Activated CD4-positive, alpha-beta T cell treated with anti-CD3 and anti-CD28 coated beads, Interleukin-10, Interleukin-2, amounts not matched to agents 100 ng/mL and 50 ng/mL, durations not matched to agents 16 hours and 8 hours (primary cell): ENCODE measurements around the gene KRTAP2-1.
A peak's percentile ranks its signal among the peaks of the same experiment; 100 is the strongest.
"Not testable (repeated sequence)": the region's sequence is repeated elsewhere in the genome, so short reads cannot be mapped to it uniquely, and the experiment has no call there.

Source experiments
- DNase-seq: peaks from one replicate; pipeline ENCODE4 v3.0.0-alpha.2; 2020

The KRTAP2-1 gene

GRCh38 chr17:41046735-41047465 is at the start of gene KRTAP2-1:
Gene KRTAP2-1, minus strand, starts transcription at chr17:41047316. Its CDS starts 49 bp downstream, at chr17:41047267.
- not testable (repeated sequence) for DNase-seq

DNA sequence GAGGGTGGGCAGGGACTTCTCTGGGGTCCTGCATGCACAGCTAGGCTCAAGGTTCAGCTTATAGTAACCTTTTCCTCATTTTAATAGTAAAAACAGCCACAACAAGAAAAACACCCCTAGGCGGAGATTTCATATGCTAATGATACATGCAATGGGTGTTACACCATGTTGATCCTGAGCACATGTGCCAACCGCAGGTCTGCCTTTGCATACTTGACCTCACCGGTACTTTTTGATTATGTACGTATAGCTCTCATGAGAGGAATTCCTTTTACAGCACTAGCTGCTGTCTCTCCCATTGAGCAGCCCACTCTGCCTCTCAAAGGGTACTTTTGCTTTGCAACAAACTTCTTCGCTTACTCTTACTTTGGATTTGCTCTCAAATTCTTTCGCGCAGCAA is 48.9 kb upstream of the KRTAP2-1 start:
- no peak for DNase-seq

- DNase-seq, result not testable (repeated sequence)
Measured at GRCh38 chr17:41088760-41089352, 41.7 kb upstream of the KRTAP2-1 start.

GRCh38 chr17:41084100-41084856 is 37.2 kb upstream of the KRTAP2-1 start, which contains the start of gene KRTAP4-7:
Gene KRTAP4-7, plus strand, starts transcription at chr17:41084150. Its CDS starts 57 bp downstream, at chr17:41084207.
- not testable (repeated sequence) for DNase-seq

DNA sequence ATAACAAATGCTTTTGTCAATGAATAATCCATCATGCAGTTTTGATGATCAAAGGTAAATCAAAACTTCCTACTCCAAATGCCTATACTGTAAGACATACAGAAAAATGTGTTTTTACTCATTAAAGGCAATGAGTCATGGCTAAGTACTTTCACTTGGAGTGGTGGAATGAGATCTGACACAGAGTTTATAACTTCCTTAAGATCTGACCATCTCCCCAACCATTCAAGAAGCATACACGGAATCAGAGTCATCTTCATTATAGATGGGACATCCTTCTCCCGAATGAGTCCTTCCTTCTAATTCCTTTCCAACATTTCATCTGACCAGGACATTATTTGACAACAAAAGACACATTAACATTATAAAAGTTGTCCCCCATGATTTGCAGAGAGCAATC is 36.3 kb upstream of the KRTAP2-1 start:
- DNase-seq, result not testable (repeated sequence)

DNA sequence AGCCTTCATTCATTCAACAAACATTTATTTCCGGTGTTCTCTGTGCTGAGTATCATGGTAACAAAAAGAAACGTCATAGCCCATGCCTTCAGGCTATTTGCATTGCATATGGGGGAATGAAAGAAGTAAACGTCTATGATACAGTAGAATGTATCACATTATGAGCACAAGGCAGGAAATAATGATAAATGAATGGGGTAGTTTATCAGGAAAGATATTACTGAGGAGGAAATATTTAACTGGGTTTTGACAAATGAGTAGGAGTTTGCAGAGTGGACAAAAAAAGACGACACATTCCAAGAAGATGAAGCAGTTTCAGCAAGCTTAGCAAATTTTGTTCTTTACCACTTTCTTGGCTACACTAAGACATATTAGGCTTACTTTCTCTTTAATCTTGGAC is 35.5 kb upstream of the KRTAP2-1 start:
- DNase-seq, result no peak

GRCh38 chr17:41076788-41077187 is 29.7 kb upstream of the KRTAP2-1 start:
- no peak for DNase-seq

- DNase-seq, result no peak
Measured at GRCh38 chr17:41073676-41074075, 26.6 kb upstream of the KRTAP2-1 start.

GRCh38 chr17:41071606-41072360 is 24.7 kb upstream of the KRTAP2-1 start:
- DNase-seq, result no peak

DNA sequence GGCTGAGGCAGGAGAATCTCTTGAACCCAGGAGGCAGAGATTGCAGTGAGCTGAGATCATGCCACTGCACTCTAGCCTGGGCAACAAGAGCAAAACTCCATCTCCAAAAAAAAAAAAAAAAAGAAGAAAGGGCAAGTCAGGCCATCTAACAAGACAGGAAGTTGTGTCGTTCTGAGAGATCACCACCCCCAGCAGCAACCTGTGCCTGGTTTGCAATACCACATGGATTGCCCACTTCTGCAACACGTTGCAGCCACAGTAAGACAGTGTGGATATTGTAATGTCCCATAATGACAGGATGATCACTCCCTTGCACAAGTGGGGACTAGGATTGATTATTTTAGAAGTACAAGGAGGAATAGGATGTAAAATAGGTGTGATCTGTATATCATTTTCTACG is 21.9 kb upstream of the KRTAP2-1 start:
- DNase-seq, result no peak

DNA sequence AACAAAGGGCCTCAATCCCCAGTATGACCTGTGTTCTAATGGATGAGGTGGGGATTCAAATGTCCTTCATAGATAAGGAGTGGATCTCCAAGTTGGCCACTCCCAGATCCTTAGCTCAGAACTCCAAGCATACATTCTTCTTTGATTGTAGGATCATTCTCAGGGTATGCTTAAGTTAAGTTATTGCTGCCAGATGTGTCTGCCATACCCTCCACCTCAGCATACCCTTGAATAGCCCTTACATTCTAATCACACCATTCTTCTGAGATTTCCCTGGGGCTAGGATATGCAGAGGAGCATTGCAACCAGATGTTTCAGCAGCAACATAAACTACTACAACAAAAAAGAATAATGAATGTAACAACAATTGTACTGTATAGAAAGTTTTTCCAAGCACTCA is 20.2 kb upstream of the KRTAP2-1 start:
- DNase-seq, result no peak

- peak; percentile 5 for DNase-seq
Measured at GRCh38 chr17:41065829-41066624, 18.9 kb upstream of the KRTAP2-1 start, which contains the start of gene KRTAP2-4. Gene KRTAP2-4, minus strand, starts transcription at chr17:41065879. Its CDS starts 34 bp downstream, at chr17:41065845.

GRCh38 chr17:41065016-41065689 is 18.0 kb upstream of the KRTAP2-1 start:
- DNase-seq, result not testable (repeated sequence)

GRCh38 chr17:41064301-41064700 is 17.2 kb upstream of the KRTAP2-1 start:
- DNase-seq, result no peak

DNA sequence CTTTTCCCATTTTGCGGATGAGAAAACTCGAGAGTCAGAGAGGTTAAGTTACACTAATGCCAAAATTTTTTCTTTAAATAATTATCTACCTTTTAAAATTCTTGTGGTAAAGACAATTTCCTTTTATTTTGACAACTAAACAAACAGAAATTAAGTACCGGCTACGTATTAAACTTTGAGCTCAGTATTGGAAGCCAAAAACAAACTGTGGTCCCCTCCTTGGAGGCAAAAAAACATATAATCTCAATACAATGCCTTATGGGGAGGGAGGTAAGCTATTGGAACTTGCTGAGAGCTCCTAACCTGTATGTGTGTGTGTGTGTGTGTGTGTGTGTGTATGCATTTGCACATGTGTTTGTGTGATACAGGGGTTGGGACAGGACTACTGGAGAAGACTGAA is 16.3 kb upstream of the KRTAP2-1 start:
- no peak for DNase-seq

GRCh38 chr17:41061964-41062363 is 14.8 kb upstream of the KRTAP2-1 start:
- DNase-seq, result no peak

GRCh38 chr17:41060052-41060604 is 13.0 kb upstream of the KRTAP2-1 start, which contains the start of gene KRTAP2-3:
Gene KRTAP2-3, minus strand, starts transcription at chr17:41060114. Its CDS starts 64 bp downstream, at chr17:41060050.
- DNase-seq, result no peak

DNA sequence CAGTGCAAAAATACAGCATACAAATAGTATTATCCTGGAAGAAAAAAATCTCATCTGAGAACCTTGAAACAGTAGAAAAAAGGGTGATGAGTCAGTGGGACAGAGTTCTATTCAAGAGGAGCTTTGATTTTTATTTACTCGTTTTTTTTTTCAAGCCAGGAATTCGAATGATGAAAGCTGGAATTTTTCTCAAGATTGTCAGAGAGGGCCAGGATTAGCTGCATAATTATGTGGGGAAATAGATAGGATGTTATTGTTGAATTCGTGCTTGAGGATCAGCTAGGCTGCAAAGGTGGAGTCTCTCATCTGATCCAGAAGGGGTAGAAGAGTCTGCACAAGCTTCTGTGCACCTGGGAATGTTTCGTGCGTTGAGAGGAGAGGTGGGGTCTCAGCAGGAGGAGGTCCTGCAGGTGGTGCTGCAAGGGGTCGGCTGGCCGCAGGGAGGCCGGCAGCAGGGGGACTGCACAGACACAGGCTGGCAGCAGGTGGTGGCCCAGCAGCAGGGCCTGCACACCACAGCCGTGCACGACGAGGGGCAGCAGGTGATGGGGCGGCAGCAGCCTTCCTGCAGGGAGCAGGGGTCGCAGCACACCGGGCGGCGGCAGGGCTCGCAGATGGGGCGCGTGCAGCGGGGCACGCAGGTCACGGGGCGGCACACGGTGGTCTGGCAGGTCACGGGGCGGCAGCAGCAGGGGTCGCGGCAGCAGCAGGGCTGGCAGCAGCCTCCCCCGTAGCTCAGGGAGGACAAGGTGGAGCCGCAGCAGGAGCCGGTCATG is 12.3 kb upstream of the KRTAP2-1 start:
- DNase-seq, result not testable (repeated sequence)

DNA sequence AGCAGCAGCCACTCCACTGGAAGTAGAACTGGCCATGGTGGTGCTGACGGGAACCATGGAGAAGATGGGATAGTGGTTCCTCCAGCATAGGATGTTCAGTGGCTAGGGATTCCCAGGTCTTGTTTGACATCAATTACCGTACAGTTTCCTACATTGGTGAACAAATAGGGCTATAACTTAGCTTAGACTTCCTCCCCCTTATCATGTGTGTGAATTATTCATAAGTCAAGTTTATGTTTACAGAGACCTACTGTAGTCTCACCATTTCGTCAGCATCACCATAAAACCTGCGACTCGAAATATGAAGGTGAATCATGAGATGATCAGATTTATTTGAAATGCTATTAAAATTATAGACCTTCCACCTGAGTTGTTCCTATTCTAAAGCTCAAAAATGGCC is 11.6 kb upstream of the KRTAP2-1 start:
- DNase-seq, result no peak

DNA sequence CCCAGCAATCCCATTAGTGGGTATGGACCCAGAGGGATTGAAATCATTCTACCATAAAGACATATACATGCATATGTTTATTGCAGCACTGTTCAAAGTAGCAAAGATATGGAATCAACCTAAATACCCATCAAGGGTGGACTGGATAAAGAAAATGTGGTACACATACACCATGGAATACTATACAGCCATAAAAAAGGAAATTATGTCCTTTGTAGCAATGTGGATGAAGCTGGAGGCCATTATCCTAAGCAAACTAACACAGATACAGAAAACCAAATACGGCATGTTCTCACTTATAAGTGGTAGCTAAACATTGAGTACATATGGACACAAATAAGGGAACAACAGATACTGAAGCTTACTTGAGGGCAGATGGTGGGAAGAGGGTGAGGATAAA is 10.4 kb upstream of the KRTAP2-1 start:
- no peak for DNase-seq
